SU-DHL-6 (cell line): ENCODE measurements around the gene OTUD7B.

Experiments
- CTCF ChIP-seq: fragments of 200-600 bp; sonication (generic); IDR thresholded peaks from one replicate; pipeline ENCODE4 v1.5.1; 2017; ENCODE audit warnings: antibody characterized with exemption, mild to moderate bottlenecking, low read length, moderate library complexity; ENCODE audit not compliant: insufficient read depth, poor library complexity, severe bottlenecking
- EZH2phosphoT487 ChIP-seq: fragments of 200-600 bp; sonication (generic), shearing (Covaris generic); conservative IDR thresholded peaks from 2 replicates; pipeline ENCODE4 v1.6.1; 2018; ENCODE audit warnings: mild to moderate bottlenecking, antibody characterized with exemption, low read length, moderate library complexity, mixed read lengths

- TF ChIP-seq CTCF, result no peak
- TF ChIP-seq EZH2phosphoT487, result no peak
Measured at GRCh38 chr1:149914545-149914944, 96.0 kb downstream of the OTUD7B start.
